WERI-Rb-1 (cell line): ENCODE data around the gene LRPAP1.

Experiments used
- DNase-seq: peaks from one replicate; pipeline ENCODE4 v3.0.0-alpha.2; 2020
- H3K27ac ChIP-seq: fragments of 250-450 bp; sonication (Bioruptor Pico); 2 replicates; pipeline ENCODE4 v1.5.1; 2020; ENCODE audit warnings: mild to moderate bottlenecking, moderate library complexity
- H3K27me3 ChIP-seq: fragments of 250-450 bp; sonication (Bioruptor Pico); 2 replicates; pipeline ENCODE4 v1.5.1; 2021; ENCODE audit warnings: mild to moderate bottlenecking, low read depth, moderate library complexity; ENCODE audit not compliant: insufficient read depth, severe bottlenecking
- H3K36me3 ChIP-seq: fragments of 250-450 bp; sonication (Bioruptor Pico); 2 replicates; pipeline ENCODE4 v1.5.1; 2020; ENCODE audit warnings: mild to moderate bottlenecking, moderate library complexity
- H3K4me3 ChIP-seq: 2 replicates; pipeline ENCODE4 v1.5.1; 2011; ENCODE audit warnings: low read depth, mild to moderate bottlenecking, control low read depth, low read length
- H3K9me3 ChIP-seq: fragments of 250-450 bp; sonication (Bioruptor Pico); 2 replicates; pipeline ENCODE4 v1.5.1; 2021; ENCODE audit warnings: mild to moderate bottlenecking, moderate library complexity; ENCODE audit not compliant: severe bottlenecking
- TF ChIP-seq, protein P1 (sequence below): IDR thresholded peaks from 2 replicates; pipeline ENCODE4 v1.5.1; 2011; ENCODE audit warnings: low read depth, mild to moderate bottlenecking, control low read depth, inconsistent platforms, low read length

LRPAP1 gene

DNA sequence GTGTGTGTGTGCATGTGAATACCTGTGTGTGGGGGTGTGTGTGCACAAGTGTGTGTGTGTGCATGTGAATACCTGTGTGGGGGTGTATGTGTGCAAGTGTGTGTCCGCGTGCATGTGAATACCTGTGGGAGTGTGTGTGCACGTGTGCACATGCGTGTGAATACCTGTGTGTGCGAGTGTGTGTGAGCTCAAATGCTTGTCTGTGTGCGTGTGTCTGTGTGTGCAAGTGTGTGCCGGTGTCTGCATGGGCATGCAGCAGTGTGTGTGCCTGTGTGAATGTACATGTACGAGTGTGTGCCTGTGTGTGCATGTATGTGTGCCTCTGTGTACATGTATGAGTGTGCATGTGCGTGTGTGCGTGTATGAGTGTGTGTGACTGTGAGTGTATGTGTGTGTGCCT, 64.1 kb downstream of the LRPAP1 start:
- Histone ChIP-seq H3K27me3 (no peaks in the 10 kb centered on the region), H3K27ac (no peak overlapping the region), H3K4me3 (no peak overlapping the region), H3K9me3 (no peaks in the 10 kb centered on the region), H3K36me3 (no peaks in the 10 kb centered on the region)
- DNase-seq = no peak
- TF ChIP-seq, protein P1, sequence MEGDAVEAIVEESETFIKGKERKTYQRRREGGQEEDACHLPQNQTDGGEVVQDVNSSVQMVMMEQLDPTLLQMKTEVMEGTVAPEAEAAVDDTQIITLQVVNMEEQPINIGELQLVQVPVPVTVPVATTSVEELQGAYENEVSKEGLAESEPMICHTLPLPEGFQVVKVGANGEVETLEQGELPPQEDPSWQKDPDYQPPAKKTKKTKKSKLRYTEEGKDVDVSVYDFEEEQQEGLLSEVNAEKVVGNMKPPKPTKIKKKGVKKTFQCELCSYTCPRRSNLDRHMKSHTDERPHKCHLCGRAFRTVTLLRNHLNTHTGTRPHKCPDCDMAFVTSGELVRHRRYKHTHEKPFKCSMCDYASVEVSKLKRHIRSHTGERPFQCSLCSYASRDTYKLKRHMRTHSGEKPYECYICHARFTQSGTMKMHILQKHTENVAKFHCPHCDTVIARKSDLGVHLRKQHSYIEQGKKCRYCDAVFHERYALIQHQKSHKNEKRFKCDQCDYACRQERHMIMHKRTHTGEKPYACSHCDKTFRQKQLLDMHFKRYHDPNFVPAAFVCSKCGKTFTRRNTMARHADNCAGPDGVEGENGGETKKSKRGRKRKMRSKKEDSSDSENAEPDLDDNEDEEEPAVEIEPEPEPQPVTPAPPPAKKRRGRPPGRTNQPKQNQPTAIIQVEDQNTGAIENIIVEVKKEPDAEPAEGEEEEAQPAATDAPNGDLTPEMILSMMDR = no peak

DNA sequence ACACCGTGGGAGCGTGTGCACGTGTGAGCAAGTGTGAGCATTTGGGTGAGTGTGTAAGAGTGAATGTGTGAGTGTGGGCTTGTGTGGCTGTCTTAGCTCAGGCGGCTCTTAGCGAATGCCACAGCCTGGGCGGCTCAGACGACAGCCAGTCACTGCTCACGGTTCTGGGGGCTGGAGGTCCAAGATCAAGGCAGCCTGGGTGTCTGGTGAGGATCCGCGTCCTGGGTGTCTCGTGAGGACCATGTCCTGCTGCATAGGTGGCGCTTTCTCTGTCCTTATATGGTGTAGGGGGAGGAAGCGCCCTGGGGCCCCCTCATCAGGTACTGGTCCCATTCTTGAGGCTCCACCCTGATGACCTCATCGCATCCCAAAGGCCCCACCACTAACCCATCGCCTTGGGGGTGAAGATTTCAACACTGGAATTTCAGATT, 64.6 kb downstream of the LRPAP1 start:
- Histone ChIP-seq H3K27ac (no peak overlapping the region), H3K4me3 (no peak overlapping the region), H3K36me3 (no peaks in the 10 kb centered on the region), H3K9me3 (no peaks in the 10 kb centered on the region), H3K27me3 (no peaks in the 10 kb centered on the region)
- TF ChIP-seq, protein P1 = no peak
- no peak for DNase-seq

DNA sequence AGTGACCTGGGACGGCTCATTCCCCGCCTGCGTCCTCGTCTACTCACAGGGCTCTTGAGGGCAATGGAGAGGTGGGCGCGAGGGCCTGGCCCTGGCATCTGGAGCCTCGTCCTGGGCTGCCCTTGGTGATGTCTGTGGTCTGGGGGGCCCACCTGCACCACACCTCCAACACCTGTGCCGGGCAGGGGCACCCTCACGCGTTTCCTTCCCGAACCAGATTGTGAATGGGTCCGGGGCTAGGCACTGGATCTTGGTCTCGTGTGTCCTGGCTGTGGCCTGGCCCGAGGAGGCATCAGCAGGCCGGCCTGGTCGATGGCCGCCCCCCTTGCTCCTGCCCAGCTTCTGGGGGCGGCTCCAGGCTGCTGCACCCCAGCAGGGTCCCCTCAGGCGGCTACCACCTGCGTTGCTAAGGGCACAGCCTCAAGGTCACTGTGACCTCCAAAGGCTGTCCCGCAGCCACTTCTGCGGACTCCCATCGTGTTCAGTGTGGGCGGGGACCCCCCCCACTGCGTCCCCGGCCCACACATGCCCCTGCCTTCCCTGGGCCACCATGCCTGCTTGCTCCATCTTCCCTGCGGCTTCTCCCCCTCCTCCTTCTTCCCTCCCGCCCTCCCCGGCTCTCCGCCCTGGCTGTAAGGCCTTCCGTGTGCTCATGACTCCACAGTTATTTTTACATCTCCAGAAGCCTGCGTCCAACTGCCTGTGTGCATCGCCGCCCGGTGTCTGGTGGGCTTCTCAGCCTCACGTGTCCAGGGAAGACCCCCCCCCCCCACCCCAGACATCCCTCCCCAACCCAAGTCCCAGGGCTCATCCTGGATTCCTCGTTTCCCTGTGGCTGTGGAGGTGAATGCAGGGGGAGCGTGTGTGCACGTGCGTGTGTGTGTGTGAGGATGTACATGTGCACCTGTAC, 65.3 kb downstream of the LRPAP1 start:
- TF ChIP-seq, protein P1 = no peak

DNA sequence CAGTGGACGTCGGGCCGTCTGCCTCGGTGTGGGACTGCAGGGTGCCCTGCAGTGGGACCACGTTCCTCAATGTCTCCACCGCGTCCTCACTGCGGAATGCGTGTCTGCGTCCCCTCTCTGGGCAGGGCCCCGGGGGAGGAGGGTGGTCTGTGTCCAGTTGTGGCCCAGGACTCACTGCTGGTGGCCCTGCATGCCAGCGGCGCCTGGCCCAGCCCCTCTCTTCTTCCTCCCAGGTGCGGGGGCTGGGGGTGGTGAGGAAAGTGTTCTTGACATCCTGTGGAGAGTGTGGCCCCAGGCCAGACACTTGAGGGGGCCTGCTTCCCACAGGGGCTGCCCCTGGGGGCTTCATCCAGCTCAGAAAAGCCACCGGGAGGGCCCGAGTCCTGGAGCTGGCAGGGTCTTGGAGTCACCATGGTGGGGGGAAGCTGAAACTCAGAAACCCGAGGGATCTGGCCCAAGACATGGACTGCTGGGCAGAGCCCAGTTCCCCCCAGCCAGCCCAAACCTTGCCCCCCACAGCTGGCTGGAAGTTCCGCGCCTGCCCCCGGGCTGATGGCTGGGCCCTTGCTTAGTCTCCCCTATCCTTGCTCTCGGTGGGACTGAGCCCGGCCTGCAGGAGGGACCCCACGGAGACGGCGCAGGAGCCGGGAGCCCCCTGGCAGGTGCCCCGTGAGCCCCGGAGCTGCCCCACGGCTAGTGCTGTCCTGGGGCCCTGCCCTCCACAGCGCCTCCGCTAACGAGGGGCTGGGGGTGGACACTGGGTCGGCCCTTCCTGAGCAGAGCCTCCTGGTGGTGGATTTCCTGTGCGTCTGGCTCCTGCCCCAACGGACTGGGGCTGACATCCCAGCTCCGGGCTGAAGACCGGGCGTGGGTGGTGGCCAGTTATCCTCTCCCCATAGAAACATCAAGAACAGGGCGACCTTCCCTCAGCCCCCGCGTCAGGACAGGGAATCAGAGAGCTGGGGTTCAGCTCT, 66.2 kb downstream of the LRPAP1 start:
- DNase-seq = no peak
- H3K36me3 ChIP-seq = no peaks in the 10 kb centered on the region
- H3K9me3 ChIP-seq = no peaks in the 10 kb centered on the region
- H3K27me3 ChIP-seq = no peaks in the 10 kb centered on the region
- no peak overlapping the region for H3K27ac ChIP-seq
- no peak overlapping the region for H3K4me3 ChIP-seq
- TF ChIP-seq, protein P1 = peak; percentile 73

More for the DNA sequence above, 65.3 kb downstream of the LRPAP1 start:
- no peaks in the 10 kb centered on the region for H3K36me3 ChIP-seq
- no peak overlapping the region for H3K27ac ChIP-seq
- DNase-seq = no peak
- no peak overlapping the region for H3K4me3 ChIP-seq
- H3K27me3 ChIP-seq = no peaks in the 10 kb centered on the region
- no peaks in the 10 kb centered on the region for H3K9me3 ChIP-seq

DNA sequence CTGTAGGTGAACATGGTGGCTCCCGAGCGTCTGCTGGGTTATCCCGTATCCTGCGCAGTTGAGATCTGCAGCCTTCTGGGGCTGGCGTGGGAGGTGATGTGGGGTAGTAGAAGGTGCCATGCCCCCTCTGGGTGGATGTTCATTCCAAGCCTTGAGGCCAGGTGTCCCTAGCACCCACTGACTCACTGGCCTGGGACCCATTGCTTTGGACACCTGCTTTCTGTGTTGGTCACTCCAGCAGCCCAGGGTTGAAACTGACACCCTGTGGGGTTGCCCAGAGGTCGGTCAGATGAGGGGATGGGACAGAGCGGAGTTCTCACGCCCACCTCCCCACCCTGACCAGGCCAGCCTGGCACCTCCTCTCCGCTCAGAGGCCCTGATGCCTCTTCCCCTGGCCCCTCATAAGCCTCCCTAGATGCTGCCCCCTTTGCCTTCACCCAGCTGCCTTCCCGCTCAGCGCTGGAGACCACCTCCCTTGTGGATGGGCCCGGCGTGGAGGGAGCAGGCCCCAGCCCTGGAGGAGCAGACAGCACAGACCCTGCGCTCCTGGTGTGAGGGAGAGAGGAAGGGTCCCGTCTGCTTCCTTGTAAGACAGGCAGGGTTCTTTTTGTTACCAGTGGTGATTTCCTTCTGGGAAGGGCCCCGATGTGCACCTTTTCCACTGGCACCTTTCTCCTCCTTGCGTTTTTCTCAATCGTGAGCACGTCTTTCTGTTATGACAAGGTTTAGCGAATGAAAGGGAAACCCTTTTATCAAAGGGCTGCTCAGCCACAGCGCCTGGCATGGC, 67.1 kb downstream of the LRPAP1 start:
- TF ChIP-seq, protein P1 = no peak
- no peak overlapping the region for H3K4me3 ChIP-seq
- DNase-seq = no peak
- no peaks in the 10 kb centered on the region for H3K36me3 ChIP-seq
- no peak overlapping the region for H3K27ac ChIP-seq
- no peaks in the 10 kb centered on the region for H3K27me3 ChIP-seq
- H3K9me3 ChIP-seq = no peaks in the 10 kb centered on the region
